AG04449 (cell line): ENCODE results near the gene RAC3.

Experiments
- CTCF ChIA-PET: fragments of 350-600 bp; formaldehyde crosslinking; extraction: SDS; loops from one replicate; lab custom pipeline; 2021; ENCODE audit warnings: antibody characterized with exemption; lab: Yijun Ruan, JAX
- POLR2A ChIA-PET: fragments of 400-600, 350-600 bp; formaldehyde crosslinking; extraction: SDS; loops from one replicate; lab custom pipeline; 2020; ENCODE audit warnings: antibody characterized with exemption, inconsistent platforms; lab: Yijun Ruan, JAX
- DNase-seq: peaks from one replicate; pipeline ENCODE4 v3.0.0-alpha.2; 2010; ENCODE audit warnings: low read depth, low spot score
- H3K4me3 ChIP-seq: 2 replicates; pipeline ENCODE4 v1.5.1; 2011; ENCODE audit warnings: low read depth, mild to moderate bottlenecking, control low read depth, low read length
- CTCF ChIP-seq: IDR thresholded peaks from one replicate; pipeline ENCODE4 v1.5.1; 2011; ENCODE audit warnings: mild to moderate bottlenecking, moderate library complexity, low read length, control low read depth, inconsistent platforms; ENCODE audit not compliant: insufficient read depth; ENCODE audit errors: missing control alignments

RAC3 gene

GRCh38 chr17:82030470-82031302 is 792 bp upstream of the RAC3 start:
- no peak for DNase-seq
- H3K4me3 ChIP-seq, result peak overlapping the region; percentile 55
- TF ChIP-seq CTCF, result peak; percentile 96
- CTCF ChIA-PET, result interaction anchor here (0.6 to 4.2 kb wide), 53 partner anchors 8 to 748 kb away, joined by 3 to 94 read pairs (median 4); partner anchors contain the start of genes GPS1, MAFG, NOTUM and SIRT7
- POLR2A ChIA-PET, result interaction anchor here (0.6 to 1.8 kb wide), 6 partner anchors 8 to 212 kb away, joined by 3 to 6 read pairs (median 4); partner anchors contain the start of genes CENPX, FASN, LRRC45 and SLC16A3

GRCh38 chr17:82031885-82032627 is 578 bp downstream of the RAC3 start:
- ChIA-PET CTCF (interaction anchor here (0.6 to 4.2 kb wide), 7 partner anchors 9 to 206 kb away, joined by 3 to 94 read pairs (median 5); partner anchors contain the start of genes CENPX, LRRC45 and NOTUM), POLR2A (no interaction called here)

GRCh38 chr17:82033359-82034085 is 2.0 kb downstream of the RAC3 start:
- H3K4me3 ChIP-seq, result no peak overlapping the region
- no peak for TF ChIP-seq CTCF
- ChIA-PET CTCF (interaction anchor here (1.0 to 1.8 kb wide), 5 partner anchors 14 to 120 kb away, joined by 3 to 5 read pairs (median 3); no protein-coding TSS in a partner anchor), POLR2A (no interaction called here)
- DNase-seq, result no peak

More at GRCh38 chr17:82031885-82032627, 578 bp downstream of the RAC3 start:
- TF ChIP-seq CTCF, result no peak
- no peak for DNase-seq
- H3K4me3 ChIP-seq, result peak overlapping the region; percentile 61

- ChIA-PET POLR2A (no interaction called here), CTCF (interaction anchor here (0.7 to 7.4 kb wide), 5 partner anchors 8 to 287 kb away, joined by 3 to 39 read pairs (median 5); partner anchors contain the start of genes CENPX, LRRC45 and NOTUM)
- no peak overlapping the region for H3K4me3 ChIP-seq
- TF ChIP-seq CTCF, result no peak
- DNase-seq, result no peak
Measured at GRCh38 chr17:82034371-82035011, 3.0 kb downstream of the RAC3 start.

- POLR2A ChIA-PET, result interaction anchor here (1.0 kb wide), 1 partner anchor 76 kb away, joined by 3 read pairs; no protein-coding TSS in a partner anchor
- CTCF ChIA-PET, result interaction anchor here (0.7 to 7.4 kb wide), 5 partner anchors 12 to 120 kb away, joined by 3 to 39 read pairs (median 6); partner anchors contain the start of genes CENPX, GPS1, LRRC45 and NOTUM
- no peak for DNase-seq
- TF ChIP-seq CTCF, result no peak
- H3K4me3 ChIP-seq, result no peak overlapping the region
Measured at GRCh38 chr17:82035488-82035887, 4.0 kb downstream of the RAC3 start.
